ENCODE data around the gene ENAH. TPM values are rescaled to one million over a fixed set of nuclear protein-coding genes. Genes with fewer than 3 reads are reported as not detected.
"Not testable (repeated sequence)": the region's sequence is repeated elsewhere in the genome, so short reads cannot be mapped to it uniquely, and the experiment has no call there.

Gene ENAH
- total and polyA plus RNA-seq, 5 donors from 2014 or later: 0.03 to 0.13 TPM; not detected in 3

- H3K27me3 ChIP-seq (ENCODE audit: control insufficient read depth, insufficient read depth, low read length): peaks cover 17% of the 10 kb centered on the region
- H3K27ac Mint-ChIP-seq: no peak overlapping the region
- H3K4me1 Mint-ChIP-seq: no peaks in the 10 kb centered on the region
- no peak for DNase-seq
- peaks cover 28% of the 10 kb centered on the region for H3K27me3 Mint-ChIP-seq
- H3K36me3 ChIP-seq (ENCODE audit: control insufficient read depth, insufficient read depth, low read length): no peaks in the 10 kb centered on the region
- no peaks in the 10 kb centered on the region for H3K36me3 Mint-ChIP-seq
- peaks cover 0 to 2% (median 0%) of the 10 kb centered on the region in 7 donors for H3K9me3 Mint-ChIP-seq
- H3K4me3 ChIP-seq (ENCODE audit: low read depth, low read length): no peak overlapping the region
- H3K4me1 ChIP-seq (ENCODE audit: control insufficient read depth, insufficient read depth, low read length, poor library complexity, severe bottlenecking): no peaks in the 10 kb centered on the region
- H3K27ac ChIP-seq (ENCODE audit: insufficient read depth, low read length, poor library complexity, severe bottlenecking): no peak overlapping the region
- H3K4me3 Mint-ChIP-seq: no peak overlapping the region
- ATAC-seq (ENCODE audit: low read depth in 2 of 2): no peak
- H3K9me3 ChIP-seq (ENCODE audit: control insufficient read depth in 2 of 2, low read length in 2 of 2): no peaks in the 10 kb centered on the region
Measured at GRCh38 chr1:225626698-225627097, 26.2 kb downstream of the ENAH start.

- no peak overlapping the region for H3K27ac Mint-ChIP-seq
- H3K36me3 Mint-ChIP-seq: no peaks in the 10 kb centered on the region
Measured at GRCh38 chr1:225617956-225618355, 35.0 kb downstream of the ENAH start.

GRCh38 chr1:225617479-225617878 is 35.4 kb downstream of the ENAH start:
- no peak for DNase-seq
- no peak for ATAC-seq (ENCODE audit: low read depth in 2 of 2)
- Histone ChIP-seq H3K4me3 (ENCODE audit: low read depth, low read length) (no peak overlapping the region), H3K27ac (ENCODE audit: insufficient read depth, low read length, poor library complexity, severe bottlenecking) (no peak overlapping the region), H3K36me3 (ENCODE audit: control insufficient read depth, insufficient read depth, low read length) (no peaks in the 10 kb centered on the region), H3K27me3 (ENCODE audit: control insufficient read depth, insufficient read depth, low read length) (no peaks in the 10 kb centered on the region), H3K4me1 (ENCODE audit: control insufficient read depth, insufficient read depth, low read length, poor library complexity, severe bottlenecking) (no peaks in the 10 kb centered on the region), H3K9me3 (ENCODE audit: control insufficient read depth in 2 of 2, low read length in 2 of 2) (no peaks in the 10 kb centered on the region)
- H3K27me3 Mint-ChIP-seq: peaks cover 15% of the 10 kb centered on the region
- no peaks in the 10 kb centered on the region for H3K4me1 Mint-ChIP-seq
- no peaks in the 10 kb centered on the region for H3K36me3 Mint-ChIP-seq
- peaks cover 0 to 2% (median 0%) of the 10 kb centered on the region in 7 donors for H3K9me3 Mint-ChIP-seq
- H3K4me3 Mint-ChIP-seq: no peak overlapping the region
- no peak overlapping the region for H3K27ac Mint-ChIP-seq

More at GRCh38 chr1:225617956-225618355, 35.0 kb downstream of the ENAH start:
- Histone ChIP-seq H3K4me1 (ENCODE audit: control insufficient read depth, insufficient read depth, low read length, poor library complexity, severe bottlenecking) (no peaks in the 10 kb centered on the region), H3K27me3 (ENCODE audit: control insufficient read depth, insufficient read depth, low read length) (no peaks in the 10 kb centered on the region), H3K4me3 (ENCODE audit: low read depth, low read length) (no peak overlapping the region), H3K36me3 (ENCODE audit: control insufficient read depth, insufficient read depth, low read length) (no peaks in the 10 kb centered on the region), H3K9me3 (ENCODE audit: control insufficient read depth in 2 of 2, low read length in 2 of 2) (no peaks in the 10 kb centered on the region), H3K27ac (ENCODE audit: insufficient read depth, low read length, poor library complexity, severe bottlenecking) (no peak overlapping the region)
- Mint-ChIP-seq H3K27me3 (peaks cover 15% of the 10 kb centered on the region), H3K4me1 (no peaks in the 10 kb centered on the region), H3K4me3 (no peak overlapping the region), H3K9me3 (peaks cover 0 to 2% (median 0%) of the 10 kb centered on the region in 7 donors)
- no peak for ATAC-seq (ENCODE audit: low read depth in 2 of 2)
- DNase-seq: no peak

GRCh38 chr1:225615403-225615790 is 37.5 kb downstream of the ENAH start:
- not testable (repeated sequence) for H3K9me3 Mint-ChIP-seq; DNase-seq; H3K9me3 ChIP-seq (ENCODE audit: control insufficient read depth in 2 of 2, low read length in 2 of 2); H3K4me3 ChIP-seq (ENCODE audit: low read depth, low read length); H3K4me1 Mint-ChIP-seq; H3K36me3 ChIP-seq (ENCODE audit: control insufficient read depth, insufficient read depth, low read length); H3K4me1 ChIP-seq (ENCODE audit: control insufficient read depth, insufficient read depth, low read length, poor library complexity, severe bottlenecking); H3K36me3 Mint-ChIP-seq; H3K27me3 Mint-ChIP-seq; H3K4me3 Mint-ChIP-seq; H3K27ac Mint-ChIP-seq; H3K27ac ChIP-seq (ENCODE audit: insufficient read depth, low read length, poor library complexity, severe bottlenecking); ATAC-seq (ENCODE audit: low read depth in 2 of 2); H3K27me3 ChIP-seq (ENCODE audit: control insufficient read depth, insufficient read depth, low read length)

GRCh38 chr1:225613006-225613405 is 39.9 kb downstream of the ENAH start:
- H3K36me3 Mint-ChIP-seq: no peaks in the 10 kb centered on the region
- H3K4me1 Mint-ChIP-seq: peaks cover 0 to 4% (median 1%) of the 10 kb centered on the region in 4 donors
- Histone ChIP-seq H3K27me3 (ENCODE audit: control insufficient read depth, insufficient read depth, low read length) (no peaks in the 10 kb centered on the region), H3K4me1 (ENCODE audit: control insufficient read depth, insufficient read depth, low read length, poor library complexity, severe bottlenecking) (no peaks in the 10 kb centered on the region), H3K27ac (ENCODE audit: insufficient read depth, low read length, poor library complexity, severe bottlenecking) (no peak overlapping the region), H3K4me3 (ENCODE audit: low read depth, low read length) (no peak overlapping the region), H3K36me3 (ENCODE audit: control insufficient read depth, insufficient read depth, low read length) (no peaks in the 10 kb centered on the region), H3K9me3 (ENCODE audit: control insufficient read depth in 2 of 2, low read length in 2 of 2) (no peaks in the 10 kb centered on the region)
- H3K27me3 Mint-ChIP-seq: peaks cover 7% of the 10 kb centered on the region
- H3K9me3 Mint-ChIP-seq: no peaks in the 10 kb centered on the region
- ATAC-seq (ENCODE audit: low read depth in 2 of 2) (no peak), DNase-seq (no peak)
- H3K4me3 Mint-ChIP-seq: no peak overlapping the region
- peak overlapping the region in 1 of 3 donors; percentile 31 for H3K27ac Mint-ChIP-seq

GRCh38 chr1:225612287-225612686 is 40.6 kb downstream of the ENAH start:
- no peaks in the 10 kb centered on the region for H3K4me1 ChIP-seq (ENCODE audit: control insufficient read depth, insufficient read depth, low read length, poor library complexity, severe bottlenecking)
- DNase-seq: no peak
- H3K27ac Mint-ChIP-seq: no peak overlapping the region
- no peak overlapping the region for H3K4me3 ChIP-seq (ENCODE audit: low read depth, low read length)
- H3K9me3 ChIP-seq (ENCODE audit: control insufficient read depth in 2 of 2, low read length in 2 of 2): no peaks in the 10 kb centered on the region
- H3K27me3 Mint-ChIP-seq: peaks cover 7% of the 10 kb centered on the region
- H3K36me3 ChIP-seq (ENCODE audit: control insufficient read depth, insufficient read depth, low read length): no peaks in the 10 kb centered on the region
- no peaks in the 10 kb centered on the region for H3K27me3 ChIP-seq (ENCODE audit: control insufficient read depth, insufficient read depth, low read length)
- no peak overlapping the region for H3K4me3 Mint-ChIP-seq
- no peaks in the 10 kb centered on the region for H3K9me3 Mint-ChIP-seq
- H3K4me1 Mint-ChIP-seq: peaks cover 0 to 4% (median 1%) of the 10 kb centered on the region in 4 donors
- no peak overlapping the region for H3K27ac ChIP-seq (ENCODE audit: insufficient read depth, low read length, poor library complexity, severe bottlenecking)
- ATAC-seq (ENCODE audit: low read depth in 2 of 2): no peak
- H3K36me3 Mint-ChIP-seq: no peaks in the 10 kb centered on the region

GRCh38 chr1:225611537-225612223 is 41.2 kb downstream of the ENAH start:
- no peak overlapping the region for H3K27ac Mint-ChIP-seq
- H3K9me3 Mint-ChIP-seq: no peaks in the 10 kb centered on the region
- H3K36me3 Mint-ChIP-seq: no peaks in the 10 kb centered on the region

GRCh38 chr1:225610539-225610938 is 42.4 kb downstream of the ENAH start:
- H3K36me3 Mint-ChIP-seq: no peaks in the 10 kb centered on the region
- DNase-seq: no peak
- Histone ChIP-seq H3K9me3 (ENCODE audit: control insufficient read depth in 2 of 2, low read length in 2 of 2) (no peaks in the 10 kb centered on the region), H3K27me3 (ENCODE audit: control insufficient read depth, insufficient read depth, low read length) (no peaks in the 10 kb centered on the region), H3K4me3 (ENCODE audit: low read depth, low read length) (no peak overlapping the region), H3K4me1 (ENCODE audit: control insufficient read depth, insufficient read depth, low read length, poor library complexity, severe bottlenecking) (no peaks in the 10 kb centered on the region), H3K27ac (ENCODE audit: insufficient read depth, low read length, poor library complexity, severe bottlenecking) (no peak overlapping the region), H3K36me3 (ENCODE audit: control insufficient read depth, insufficient read depth, low read length) (no peaks in the 10 kb centered on the region)
- no peak for ATAC-seq (ENCODE audit: low read depth in 2 of 2)
- no peak overlapping the region for H3K27ac Mint-ChIP-seq
- H3K4me3 Mint-ChIP-seq: no peak overlapping the region
- H3K9me3 Mint-ChIP-seq: no peaks in the 10 kb centered on the region
- H3K27me3 Mint-ChIP-seq: peaks cover 12% of the 10 kb centered on the region
- H3K4me1 Mint-ChIP-seq: peaks cover 0 to 4% (median 1%) of the 10 kb centered on the region in 4 donors

More at GRCh38 chr1:225611537-225612223, 41.2 kb downstream of the ENAH start:
- Histone ChIP-seq H3K36me3 (ENCODE audit: control insufficient read depth, insufficient read depth, low read length) (no peaks in the 10 kb centered on the region), H3K27me3 (ENCODE audit: control insufficient read depth, insufficient read depth, low read length) (no peaks in the 10 kb centered on the region), H3K4me3 (ENCODE audit: low read depth, low read length) (no peak overlapping the region), H3K9me3 (ENCODE audit: control insufficient read depth in 2 of 2, low read length in 2 of 2) (no peaks in the 10 kb centered on the region), H3K27ac (ENCODE audit: insufficient read depth, low read length, poor library complexity, severe bottlenecking) (no peak overlapping the region), H3K4me1 (ENCODE audit: control insufficient read depth, insufficient read depth, low read length, poor library complexity, severe bottlenecking) (no peaks in the 10 kb centered on the region)
- ATAC-seq (ENCODE audit: low read depth in 2 of 2) (no peak), DNase-seq (no peak)
- H3K27me3 Mint-ChIP-seq: peaks cover 12% of the 10 kb centered on the region
- no peak overlapping the region for H3K4me3 Mint-ChIP-seq
- H3K4me1 Mint-ChIP-seq: peaks cover 0 to 4% (median 1%) of the 10 kb centered on the region in 4 donors

Measured in CD4-positive, CD25-positive, alpha-beta regulatory T cell (primary cell).